Iris pigment epithelial cell (primary cell): ENCODE measurements around the gene SNX33.
A peak's percentile ranks its signal among the peaks of the same experiment; 100 is the strongest.

Experiments
- DNase-seq: peaks from one replicate; pipeline ENCODE4 v3.0.0-alpha.2; 2011; ENCODE audit warnings: low read depth

The SNX33 gene

DNA sequence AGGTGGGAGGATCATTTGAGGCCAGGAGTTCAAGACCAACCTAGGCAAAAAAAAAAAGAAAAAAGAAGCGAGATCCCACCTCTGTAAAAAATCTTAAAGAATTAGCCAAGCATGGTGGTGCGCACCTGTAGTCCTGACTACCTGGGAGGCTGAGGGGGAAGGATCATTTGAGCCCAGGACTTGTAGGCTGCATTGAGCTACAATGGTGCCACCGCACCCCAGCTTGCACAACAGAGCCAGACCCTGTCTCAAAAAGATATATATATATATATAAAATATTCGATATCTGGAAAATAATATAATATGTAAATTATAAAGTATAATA is 6.6 kb upstream of the SNX33 start:
- DNase-seq = no peak

DNA sequence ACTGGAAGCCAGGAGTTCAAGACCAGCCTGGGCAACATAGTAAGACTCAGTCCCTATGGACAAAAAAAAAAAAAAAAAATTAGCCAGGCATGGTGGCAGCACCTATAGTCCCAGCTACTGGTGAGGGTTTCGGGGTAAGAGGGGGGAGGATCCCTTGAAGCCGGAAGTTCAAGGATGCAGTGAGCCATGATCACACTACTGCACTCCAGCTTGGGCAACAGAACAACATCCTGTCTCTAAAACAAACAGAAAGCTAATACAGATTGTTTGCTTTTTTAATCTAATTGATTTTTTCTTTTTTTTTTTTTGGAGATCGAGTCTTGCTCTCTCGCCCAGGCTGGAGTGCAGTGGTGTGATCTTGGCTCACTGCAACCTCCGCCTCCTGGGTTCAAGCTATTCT is 6.1 kb upstream of the SNX33 start:
- no peak for DNase-seq

DNA sequence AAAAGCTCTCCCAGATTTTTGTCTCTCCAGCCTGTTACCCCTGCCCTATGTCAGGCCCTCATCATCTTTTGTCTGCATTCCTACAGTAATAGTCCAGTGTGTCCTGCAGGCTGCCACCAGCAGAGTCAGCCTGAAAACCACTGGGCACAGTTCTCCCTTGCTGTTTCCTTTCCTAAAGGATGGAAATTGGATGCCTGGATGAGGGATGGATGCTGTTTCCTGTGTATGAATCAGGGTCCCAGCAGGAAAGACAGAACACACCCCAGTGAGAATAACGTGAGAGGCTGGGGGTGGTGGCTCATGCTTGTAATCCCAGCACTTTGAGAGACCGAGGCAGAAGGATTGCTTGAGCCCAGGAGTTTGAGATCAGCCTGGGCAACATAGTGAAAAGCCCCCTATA is 3.3 kb upstream of the SNX33 start:
- no peak for DNase-seq

DNA sequence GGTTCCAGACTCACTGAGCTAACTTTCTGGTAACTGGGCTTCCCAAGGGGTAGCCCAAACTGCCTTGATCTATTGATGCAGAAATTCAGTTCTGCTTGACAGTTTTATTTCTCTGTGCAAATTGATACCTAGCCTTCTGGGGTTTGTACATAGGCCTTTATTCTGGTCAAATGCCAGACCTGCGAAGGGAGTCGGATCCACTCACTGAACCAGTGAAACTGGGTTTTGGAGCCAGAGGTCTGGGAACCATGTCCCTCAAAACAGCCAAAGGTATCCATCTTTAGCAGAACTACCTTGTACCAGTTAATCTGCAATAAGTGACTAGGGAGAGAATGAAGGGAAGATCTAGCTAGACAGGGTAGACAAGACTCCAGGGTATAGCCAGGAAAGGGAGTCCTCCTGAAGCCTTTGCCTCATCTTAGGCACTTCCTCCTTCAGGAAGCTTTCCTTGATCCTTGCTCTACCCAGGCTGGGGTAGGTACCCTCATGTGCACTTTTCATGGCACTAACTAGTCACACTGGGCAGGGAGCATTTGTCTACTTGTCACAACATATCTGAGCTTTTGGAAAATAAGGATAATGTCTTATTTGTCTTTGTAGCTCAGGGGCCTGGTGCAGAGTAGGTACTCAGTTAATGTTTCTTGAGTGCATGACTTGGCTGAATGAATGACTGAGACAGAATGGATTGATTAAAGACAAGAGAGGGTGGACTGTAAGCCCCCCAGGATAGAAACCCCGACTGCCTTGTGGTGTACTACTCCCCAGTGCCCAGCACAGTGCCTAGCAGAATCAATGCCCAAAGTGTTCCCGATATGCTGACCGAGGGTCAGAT is 1.4 kb upstream of the SNX33 start:
- DNase-seq = no peak

DNA sequence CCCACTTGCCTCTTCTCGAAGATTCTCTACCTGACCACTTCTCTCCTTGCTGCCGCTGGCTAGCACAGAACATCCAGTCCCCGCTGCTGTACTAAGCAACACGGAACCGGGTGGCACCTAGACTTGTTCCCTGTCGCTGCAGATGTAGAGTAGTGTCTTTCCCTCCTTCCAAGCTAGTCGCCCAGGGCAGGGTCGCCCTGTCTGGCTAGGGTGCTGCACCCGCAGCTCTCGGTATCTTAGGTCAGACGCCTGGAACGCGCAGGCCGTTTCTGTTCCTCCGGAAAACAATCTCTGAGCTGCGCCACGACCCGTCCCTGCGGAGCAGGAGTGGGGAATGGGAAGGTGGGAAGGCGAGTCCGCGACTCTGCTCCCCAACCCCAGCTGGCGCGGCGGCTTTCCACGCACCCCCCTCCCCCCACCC is 758 bp upstream of the SNX33 start:
- no peak for DNase-seq

DNA sequence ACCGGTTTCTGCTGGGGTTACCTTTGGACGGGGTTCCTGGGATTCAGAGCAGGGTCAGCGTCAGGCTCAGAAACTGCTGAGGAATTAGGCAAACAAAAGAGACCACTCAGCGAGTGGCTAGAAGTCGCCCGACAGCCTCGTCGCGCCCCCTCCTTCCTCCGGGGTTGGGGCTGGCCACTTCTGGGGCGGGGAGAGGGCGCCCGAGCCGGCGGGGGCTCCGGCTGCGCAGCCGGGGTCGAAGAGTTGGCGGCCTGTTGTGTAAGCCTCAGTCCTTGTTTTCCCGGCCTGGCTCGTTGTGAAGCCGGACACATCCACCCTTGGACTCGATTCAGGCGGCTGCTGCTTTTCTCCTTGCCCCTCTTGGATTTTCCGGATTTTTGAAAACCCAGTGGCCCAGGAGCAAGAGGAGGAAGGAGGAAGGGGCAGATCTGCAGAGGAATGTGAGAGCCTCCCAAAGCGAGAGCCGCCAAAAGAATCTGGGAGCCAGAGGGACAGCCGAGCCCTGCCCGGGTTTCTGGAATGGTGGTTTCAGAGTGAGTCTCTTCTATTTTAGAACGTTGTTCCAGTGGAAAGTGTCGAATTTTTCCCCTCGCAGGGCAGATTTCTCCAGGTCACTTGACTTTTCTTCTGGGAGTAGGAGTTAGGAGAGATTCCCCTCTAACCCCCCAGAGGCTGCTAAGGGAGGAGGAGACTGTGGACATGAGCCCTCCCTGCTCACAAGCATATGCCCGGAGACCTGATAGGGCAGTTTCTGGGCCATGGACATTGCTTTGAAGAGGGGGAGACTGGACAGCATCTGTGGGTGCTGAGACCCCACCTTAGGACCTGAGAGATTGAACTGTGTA is 666 bp downstream of the SNX33 start:
- DNase-seq = peak; percentile 51

DNA sequence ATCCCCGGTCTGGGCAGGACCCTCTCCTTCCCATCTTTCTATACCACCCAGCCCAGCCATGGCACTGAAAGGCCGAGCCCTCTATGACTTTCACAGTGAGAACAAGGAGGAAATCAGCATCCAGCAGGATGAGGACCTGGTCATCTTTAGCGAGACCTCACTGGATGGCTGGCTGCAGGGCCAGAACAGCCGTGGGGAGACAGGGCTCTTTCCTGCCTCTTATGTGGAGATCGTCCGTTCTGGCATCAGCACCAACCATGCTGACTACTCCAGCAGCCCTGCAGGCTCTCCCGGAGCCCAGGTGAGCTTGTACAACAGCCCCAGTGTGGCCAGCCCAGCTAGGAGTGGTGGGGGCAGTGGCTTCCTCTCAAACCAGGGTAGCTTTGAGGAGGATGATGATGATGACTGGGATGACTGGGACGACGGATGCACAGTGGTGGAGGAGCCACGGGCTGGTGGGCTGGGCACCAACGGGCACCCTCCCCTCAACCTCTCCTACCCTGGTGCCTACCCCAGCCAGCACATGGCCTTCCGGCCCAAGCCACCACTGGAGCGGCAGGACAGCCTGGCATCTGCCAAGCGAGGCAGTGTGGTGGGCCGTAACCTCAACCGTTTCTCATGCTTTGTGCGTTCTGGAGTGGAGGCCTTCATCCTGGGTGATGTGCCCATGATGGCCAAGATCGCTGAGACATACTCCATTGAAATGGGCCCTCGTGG is 1.5 kb downstream of the SNX33 start:
- no peak for DNase-seq

DNA sequence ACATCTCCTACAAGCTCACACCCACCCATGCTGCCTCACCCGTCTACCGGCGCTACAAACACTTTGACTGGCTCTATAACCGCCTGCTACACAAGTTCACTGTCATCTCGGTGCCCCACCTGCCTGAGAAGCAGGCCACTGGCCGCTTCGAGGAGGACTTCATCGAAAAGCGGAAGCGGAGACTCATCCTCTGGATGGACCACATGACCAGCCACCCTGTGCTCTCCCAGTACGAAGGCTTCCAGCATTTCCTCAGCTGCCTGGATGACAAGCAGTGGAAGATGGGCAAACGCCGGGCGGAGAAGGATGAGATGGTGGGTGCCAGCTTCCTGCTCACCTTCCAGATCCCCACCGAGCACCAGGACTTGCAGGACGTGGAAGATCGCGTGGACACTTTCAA is 2.1 kb downstream of the SNX33 start:
- no peak for DNase-seq

DNA sequence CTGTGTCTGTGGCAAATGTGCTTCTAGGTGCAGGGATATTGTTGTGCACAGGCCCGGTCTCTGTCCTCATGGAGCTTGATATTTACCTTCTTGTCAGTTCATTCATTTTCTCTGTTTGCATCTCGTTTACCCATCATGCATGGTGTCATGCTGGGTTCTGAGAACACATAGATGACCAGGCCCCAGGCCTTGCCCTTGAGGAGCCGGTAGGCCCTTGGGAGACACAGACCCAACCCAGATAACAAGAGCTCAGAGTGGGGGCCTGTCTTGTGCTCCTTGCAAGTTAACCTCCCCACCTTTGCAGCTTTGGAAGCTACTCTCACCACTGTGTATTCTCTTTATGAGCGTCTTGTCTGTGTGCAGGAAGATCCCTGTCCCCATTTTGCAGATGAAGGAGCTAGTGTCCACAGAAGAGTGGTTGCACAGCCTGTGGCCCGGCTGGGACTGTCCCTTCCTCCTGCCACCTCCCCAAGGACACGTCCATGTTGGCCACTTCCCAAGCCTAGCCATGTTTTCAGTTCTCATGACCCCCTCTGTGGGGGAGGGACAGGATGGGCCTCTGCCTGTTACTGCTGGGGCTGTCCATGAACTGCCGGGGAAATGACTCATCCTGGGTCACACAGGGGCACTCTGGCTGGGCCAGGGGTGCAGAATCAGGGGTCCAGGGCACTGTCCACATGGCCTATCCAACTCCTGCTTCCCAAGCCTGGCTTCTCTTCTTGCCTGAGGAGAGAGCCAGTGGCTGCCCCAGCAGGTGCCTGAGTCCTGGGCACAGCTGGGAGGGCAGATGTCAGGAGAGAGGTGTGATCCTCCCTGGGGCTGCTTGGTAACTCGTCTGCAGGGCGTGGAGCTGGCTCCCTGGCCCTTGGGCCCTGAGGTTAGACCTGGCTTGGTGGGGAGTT is 3.4 kb downstream of the SNX33 start:
- DNase-seq = peak; percentile 32

DNA sequence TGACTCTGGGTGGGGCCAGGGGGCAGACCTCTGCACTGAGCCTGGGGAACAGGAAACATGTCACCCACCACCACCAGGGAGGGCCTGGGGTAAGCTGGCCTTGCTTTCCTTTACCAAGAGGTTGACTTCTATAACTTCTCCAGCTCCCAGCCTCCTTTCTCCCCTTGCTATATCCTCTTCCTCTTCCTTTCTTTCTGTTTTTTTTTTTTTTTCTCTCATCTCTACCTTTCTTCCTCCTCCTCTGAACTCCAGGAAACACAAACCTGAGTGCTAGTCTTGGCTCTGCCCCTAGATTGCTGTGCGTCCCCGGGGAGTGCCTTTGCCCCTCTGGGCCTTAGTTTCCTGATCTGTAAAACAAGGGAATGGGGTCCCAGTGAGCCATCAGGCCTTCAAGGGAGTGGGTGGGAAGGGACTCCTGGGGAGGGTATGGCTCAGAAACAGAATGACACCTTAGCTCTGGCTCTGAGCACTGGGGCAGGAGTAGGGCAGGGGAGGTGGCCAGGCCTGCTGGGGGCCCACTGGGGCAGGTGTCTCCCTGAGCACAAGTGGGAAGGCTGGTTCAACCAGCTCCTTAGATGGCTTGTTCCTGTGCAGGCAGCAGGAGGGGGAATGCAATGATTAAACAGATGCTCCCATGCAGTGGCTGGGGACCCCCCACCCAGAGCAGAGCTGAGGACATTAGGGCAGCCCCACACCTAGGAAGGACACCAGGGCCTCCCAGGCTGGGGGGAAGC is 4.3 kb downstream of the SNX33 start:
- DNase-seq = no peak

DNA sequence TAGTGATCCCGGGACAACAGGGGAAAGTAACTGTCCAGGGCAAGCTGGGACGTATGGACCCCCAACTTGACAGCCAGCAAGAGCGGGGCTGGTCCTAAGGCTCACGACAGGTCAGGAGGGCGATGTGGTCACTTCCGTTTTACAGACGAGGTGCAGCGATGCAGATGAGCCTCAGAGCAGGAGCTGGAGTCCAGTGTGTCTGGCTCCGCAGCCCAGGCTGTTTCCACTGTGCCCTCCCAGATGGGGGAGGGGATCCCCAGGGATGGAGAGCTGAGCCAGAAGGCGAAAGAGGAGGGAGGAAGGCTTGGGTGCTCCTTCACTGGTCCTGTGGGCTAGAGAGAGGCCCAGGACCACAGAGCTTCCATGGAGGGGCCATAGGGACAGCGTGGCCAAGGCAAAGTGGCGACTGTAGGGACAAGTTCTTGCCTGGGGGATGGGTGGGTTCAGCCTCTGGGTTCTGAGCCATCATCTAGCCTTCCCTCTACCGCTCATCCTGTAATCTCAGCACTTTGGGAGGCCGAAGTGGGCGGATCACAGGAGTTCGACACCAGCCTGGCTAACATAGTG is 5.7 kb downstream of the SNX33 start:
- DNase-seq = no peak

DNA sequence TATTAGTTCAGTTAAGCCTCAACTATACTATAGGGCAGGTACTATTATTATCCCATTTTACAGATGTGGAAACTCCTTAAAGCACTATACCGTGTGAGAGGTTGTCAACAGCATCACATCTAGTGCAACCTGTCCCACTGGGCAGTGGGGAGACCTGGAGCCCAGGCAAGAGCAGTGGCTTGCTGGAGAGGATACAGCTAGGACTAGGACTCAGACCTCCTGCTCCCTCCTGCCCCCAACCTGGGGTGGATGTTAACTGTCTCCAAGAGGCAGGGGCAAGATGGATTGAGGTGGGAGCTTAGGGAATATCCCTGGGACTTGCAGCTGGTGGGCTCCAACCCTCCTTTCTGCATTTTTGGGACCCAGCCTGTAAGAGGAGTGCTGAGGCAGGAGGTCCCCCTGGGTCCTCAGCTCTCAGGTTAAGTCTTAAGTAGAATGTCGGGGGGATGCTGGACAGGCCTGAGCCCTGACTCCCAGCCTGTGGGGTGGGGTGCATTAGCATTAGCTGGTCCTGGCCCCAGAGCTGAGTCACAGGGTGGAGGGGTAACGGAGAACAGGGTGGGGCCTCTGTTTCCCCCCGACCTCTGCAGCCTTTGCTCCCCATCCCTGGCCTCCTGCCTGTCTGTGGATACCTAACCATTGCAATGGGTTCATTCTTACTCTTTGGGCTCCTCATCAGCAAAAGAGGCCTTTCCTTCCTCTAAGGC is 6.6 kb downstream of the SNX33 start:
- DNase-seq = no peak

DNA sequence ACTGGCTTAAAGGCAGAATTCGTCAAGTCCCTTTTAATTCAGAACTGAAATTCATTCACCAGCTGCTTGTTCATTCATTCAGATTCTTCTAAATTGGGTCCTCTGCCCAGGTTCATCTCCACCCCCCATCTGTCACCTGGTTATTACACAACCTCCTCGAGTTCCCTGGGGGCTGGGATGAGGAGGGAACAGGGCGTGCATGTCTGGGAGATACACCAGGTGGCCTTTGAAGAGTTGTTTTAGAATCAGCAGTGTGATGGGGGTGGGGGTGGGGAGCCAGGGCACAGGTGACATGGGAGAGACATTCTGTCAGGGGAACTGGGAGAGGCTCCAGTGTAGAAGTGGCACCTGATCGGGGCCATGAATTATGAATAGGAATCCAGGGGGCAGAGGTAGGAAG is 8.2 kb downstream of the SNX33 start:
- DNase-seq = no peak

DNA sequence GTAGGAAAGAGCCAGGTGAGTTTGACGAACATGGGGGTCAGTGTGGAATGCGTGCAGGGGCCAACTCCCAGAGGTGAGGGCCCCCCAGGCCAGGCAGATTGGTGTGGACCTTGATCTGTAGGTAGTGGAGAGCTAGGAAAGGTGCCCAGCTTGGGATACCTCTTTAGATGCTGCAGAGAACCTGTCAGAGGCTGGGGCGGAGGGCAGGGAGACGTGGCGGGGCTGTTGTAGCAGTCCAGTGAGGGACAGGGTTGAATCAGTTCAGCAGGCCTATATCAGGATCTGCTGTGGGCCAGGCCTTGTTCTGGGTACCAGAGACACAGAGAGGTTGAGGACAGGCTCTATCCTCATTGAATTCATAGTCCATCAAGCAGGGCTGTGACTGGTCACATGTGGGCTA is 8.6 kb downstream of the SNX33 start:
- no peak for DNase-seq

DNA sequence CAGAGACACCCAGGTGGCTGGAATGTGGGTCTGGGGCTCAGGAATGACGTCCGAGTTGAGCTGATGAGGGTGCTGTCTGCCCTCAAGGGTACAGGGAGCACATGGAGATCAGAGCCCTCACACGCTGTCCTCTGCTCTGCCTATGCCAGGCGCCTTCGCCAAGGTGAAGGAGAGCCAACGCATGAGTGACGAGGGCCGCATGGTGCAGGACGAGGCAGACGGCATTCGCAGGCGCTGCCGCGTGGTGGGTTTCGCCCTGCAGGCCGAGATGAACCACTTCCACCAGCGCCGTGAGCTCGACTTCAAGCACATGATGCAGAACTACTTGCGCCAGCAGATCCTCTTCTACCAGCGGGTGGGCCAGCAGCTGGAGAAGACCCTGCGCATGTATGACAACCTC is 9.1 kb downstream of the SNX33 start:
- no peak for DNase-seq

DNA sequence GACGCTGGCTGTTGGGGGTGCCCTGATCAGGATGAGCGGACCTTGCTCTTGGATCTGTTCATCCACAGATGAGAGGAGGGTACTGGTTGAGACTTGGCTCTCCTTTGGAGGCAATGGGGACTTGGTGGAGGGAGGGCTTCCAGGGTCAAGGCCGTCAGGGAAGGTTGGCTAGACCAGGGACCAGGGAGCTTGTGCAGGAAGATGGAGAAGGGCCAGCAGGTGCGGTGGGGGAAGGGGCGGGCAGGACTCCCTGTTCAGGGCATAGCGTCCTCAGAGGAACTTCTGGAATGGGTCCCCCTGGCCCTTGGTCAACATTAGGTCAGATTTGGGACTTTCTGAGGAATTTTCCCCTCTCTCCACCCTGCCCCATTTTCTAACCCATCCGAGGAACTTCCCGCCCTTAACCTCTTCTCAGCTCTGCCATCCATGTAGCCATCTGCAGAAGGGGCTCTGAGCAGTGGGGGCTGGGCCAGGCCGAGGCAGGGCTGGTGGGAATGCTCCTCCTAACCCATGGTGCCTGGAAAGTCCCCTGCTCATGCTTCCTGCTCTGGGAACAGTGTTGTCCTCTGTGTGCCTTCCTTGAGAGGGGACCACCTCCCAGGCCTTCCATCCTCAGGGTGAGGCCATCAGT is 11.5 kb downstream of the SNX33 start:
- DNase-seq = no peak

DNA sequence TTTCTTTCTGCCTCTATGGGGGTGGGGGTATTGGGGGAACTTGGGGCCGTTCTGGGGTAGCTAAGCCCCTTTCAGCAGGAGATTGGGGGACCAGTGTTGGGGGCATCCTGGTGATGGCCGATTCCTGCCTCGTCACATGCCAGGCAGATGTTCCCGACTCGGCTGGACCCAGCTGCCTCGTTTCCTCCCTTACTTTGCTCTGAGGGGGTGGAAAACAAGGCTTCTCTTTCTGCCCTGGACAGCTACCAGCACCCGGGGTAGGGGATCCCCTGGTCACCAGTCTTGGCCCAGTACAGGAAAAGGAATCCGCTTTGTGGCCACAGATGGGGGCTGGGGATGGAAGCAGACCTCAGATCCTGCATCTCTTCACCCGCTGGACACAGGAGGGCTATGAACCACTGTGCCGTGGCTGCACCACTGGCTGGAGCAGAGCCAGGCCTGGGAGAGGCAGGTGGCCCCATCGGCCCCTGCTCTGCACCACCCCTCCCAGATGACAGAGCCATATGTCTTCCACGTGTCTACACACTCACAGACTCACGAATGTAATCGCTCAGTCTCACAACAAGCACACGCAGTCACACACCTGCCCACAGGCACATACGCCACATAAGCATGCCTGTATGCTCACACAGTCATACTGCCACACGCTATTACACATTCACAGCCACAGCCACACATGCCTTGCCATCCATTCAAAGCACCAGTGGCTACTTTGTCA is 12.4 kb downstream of the SNX33 start:
- no peak for DNase-seq

DNA sequence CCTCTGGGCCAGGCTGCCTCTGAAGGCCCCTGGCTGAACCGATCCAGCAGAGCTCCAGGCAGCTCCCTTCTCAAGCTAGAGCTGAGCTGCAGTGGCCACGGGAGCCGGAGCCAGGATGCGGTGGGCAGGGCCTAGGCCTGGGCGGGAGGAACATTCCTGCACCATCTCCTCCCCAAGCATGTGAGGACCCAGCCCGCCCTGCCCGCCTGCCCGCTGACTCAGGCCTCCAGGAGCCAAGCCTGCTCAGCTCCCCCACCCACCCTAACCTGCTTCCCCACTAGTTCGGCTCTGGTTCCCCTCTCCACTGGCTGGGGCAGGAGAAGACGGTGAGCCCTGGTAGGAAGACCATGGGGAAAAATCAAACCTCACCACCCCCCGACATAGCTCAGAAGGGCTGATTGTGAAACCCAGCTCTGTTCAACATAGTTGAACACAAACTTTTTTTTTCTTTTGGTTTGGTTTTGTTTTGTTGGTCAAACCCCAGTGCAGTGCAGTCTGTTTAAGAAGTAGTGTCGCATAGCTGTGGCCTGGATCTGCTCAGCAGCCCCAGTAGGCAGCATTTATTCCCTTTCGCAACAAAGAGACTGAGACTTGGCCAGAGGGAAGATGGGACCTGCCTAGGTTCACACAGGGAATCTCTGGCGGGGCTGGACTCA is 13.5 kb downstream of the SNX33 start:
- peak; percentile 96 for DNase-seq

DNA sequence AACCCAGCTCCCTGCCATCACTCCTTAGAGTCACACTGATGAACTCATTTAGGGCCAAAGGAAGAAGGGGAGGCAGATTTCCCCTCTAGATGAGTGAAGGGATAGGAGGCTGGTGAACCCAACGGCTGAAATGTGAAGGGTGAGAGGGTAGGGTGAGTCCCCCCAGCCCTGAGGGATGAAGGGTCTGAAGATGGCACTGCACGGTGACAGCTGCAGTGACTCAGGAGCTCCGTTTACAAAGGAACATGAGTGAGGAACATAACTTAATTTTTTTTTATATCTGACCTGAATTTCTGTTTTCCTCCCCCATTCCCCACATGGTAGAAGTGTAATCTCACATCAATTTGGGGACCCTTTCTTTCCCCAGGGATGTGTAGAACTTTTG is 14.0 kb downstream of the SNX33 start:
- DNase-seq = no peak
